A549 treated with AZD2906 at 1 μM for 4 hours (cell line): ENCODE measurements around the gene OR2B3. TPM values are rescaled to one million over a fixed set of nuclear protein-coding genes. Genes with fewer than 3 reads are reported as not detected.

Source experiments
- total RNA-seq: library from RNA; stranded (reverse); fragments of 200-300 nt; extraction: Qiagen RNA extraction; gene quantifications from 5 replicates; pipeline ENCODE4 v1.2.3, GENCODE V29; 2022

OR2B3 gene
- total RNA-seq = not detected in 5 replicates

GRCh38 chr6:29087213-29087612, at the start of gene OR2B3:
Gene OR2B3, minus strand, starts transcription at chr6:29087313. Its CDS starts 65 bp downstream, at chr6:29087248.

GRCh38 chr6:29107758-29108157, 20.6 kb upstream of the OR2B3 start, which contains the start of gene OR2J3:
Gene OR2J3, plus strand, starts transcription at chr6:29108058. Its CDS starts 3,833 bp downstream, at chr6:29111891.

GRCh38 chr6:29099190-29099589, 12.1 kb upstream of the OR2B3 start, which contains the start of gene OR2J1:
Gene OR2J1, plus strand, starts transcription at chr6:29099490. Its CDS starts 1,453 bp downstream, at chr6:29100943.

GRCh38 chr6:29045075-29045474, 42.0 kb downstream of the OR2B3 start, which contains the start of gene OR2W1:
Gene OR2W1, minus strand, starts transcription at chr6:29045175. Its CDS starts 0 bp downstream, at chr6:29045175.

Other genes starting within 250 kb of the OR2B3 start
- gene TRIM27, start 163.3 kb downstream of the OR2B3 start, total RNA-seq = 36.5 to 46.9 TPM (median 43.4 TPM) in 5 replicates
- gene ZNF311, start 82.0 kb downstream of the OR2B3 start, total RNA-seq = 0.08 to 0.24 TPM (median 0.12 TPM) in 5 replicates
- not detected in 5 replicates for gene OR2W1, start 42.1 kb downstream of the OR2B3 start, total RNA-seq
- not detected in 5 replicates for gene OR2J1, start 12.2 kb upstream of the OR2B3 start, total RNA-seq
- not detected in 5 replicates for gene OR2J3, start 20.7 kb upstream of the OR2B3 start, total RNA-seq
- gene OR2J2, start 83.6 kb upstream of the OR2B3 start, total RNA-seq = not detected in 5 replicates
- gene OR14J1, start 214.4 kb upstream of the OR2B3 start, total RNA-seq = not detected in 5 replicates